HG03097 (cell line): ENCODE results near the gene DIO1.

Experiments used
- ATAC-seq: cut with Tn5 transposase; IDR thresholded peaks from one replicate; pipeline ENCODE4 v1.9.1; 2021; ENCODE audit not compliant: unreplicated experiment, low FRiP score

The DIO1 gene

DNA sequence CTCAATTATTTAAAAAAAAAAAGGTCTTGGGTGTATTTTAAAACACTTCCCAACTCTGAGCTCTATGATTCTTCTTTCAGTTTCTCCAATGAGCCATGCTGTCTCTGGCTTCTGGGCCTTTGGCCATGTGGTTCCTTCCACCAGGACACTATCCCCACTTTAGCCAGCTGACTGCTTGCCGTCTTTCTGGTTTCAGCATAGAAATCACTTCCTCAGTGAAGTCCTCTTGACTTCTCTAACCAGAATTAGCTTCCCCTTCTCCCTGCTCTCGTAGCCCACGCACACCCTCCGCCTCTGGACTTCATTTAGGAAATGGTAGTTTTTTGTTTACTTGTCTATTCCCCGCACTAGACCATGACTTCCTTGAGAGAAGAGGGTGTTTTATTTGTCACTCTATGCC, 1.1 kb upstream of the DIO1 start:
- no peak for ATAC-seq

DNA sequence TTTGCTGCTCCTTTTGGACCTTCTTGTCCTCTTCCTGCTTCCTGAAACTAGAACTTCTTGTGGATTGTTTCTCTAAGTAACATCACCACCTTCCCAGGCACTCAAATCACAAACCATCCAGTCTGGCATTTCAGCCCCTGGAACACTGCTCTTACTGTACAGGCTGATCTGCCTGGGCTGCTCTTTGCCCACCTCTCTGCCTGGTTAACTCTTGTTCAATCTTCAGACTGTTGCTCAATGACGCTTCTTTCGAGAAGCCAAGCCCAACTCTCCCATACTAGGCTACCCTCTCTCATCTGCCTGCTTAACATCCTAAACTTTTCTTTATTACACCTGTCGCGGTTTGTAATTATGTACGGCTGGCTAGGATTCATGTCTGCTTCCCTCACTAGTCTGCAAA, 657 bp downstream of the DIO1 start:
- no peak for ATAC-seq

DNA sequence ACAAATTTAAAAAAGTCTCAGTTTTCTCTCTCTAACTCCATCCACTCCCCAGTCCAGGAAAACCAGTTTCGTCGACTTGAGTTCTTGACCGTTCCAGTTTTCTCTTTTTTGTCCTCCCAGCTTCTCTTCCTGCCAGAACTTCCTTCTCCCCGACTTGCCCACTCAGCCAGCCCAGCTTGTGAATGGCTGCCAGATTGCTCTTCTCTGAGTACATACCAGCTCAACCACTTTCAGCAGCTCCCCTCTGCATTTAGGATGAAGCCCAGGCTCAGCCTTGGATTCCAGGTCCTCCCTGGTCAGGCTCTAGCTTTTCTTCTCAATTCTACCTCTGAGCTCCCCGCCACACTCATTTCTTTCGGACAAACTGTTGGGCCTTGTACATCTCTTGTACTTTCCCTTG, 1.4 kb downstream of the DIO1 start:
- ATAC-seq, result no peak

DNA sequence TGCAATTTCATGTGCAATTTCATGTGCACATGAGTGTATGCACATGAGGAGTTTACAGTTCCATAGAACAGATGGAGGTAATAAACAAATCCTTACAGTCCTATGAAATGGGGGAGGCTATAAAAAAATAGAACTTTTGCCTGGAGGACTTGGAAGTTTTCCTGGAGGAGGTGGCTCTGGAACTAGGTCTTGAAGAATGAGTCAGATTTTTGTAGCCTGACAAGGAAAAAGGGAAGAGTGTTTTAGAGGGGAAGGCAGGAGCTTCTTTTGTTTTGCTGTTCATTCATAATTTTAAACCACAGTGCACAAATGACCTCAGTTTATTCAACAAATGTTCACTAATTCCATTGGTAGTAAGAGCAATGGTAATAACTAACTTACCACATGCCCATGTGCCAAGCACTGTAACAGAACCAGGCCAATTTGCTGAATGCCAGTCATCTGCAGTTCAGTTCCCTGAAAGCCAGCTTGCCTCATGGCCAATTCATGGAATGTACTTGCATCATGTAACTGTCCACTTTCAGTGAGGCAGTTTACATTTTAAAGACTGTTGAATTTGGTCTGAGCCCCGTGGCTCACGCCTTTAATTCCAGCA, 2.7 kb downstream of the DIO1 start:
- ATAC-seq, result no peak

DNA sequence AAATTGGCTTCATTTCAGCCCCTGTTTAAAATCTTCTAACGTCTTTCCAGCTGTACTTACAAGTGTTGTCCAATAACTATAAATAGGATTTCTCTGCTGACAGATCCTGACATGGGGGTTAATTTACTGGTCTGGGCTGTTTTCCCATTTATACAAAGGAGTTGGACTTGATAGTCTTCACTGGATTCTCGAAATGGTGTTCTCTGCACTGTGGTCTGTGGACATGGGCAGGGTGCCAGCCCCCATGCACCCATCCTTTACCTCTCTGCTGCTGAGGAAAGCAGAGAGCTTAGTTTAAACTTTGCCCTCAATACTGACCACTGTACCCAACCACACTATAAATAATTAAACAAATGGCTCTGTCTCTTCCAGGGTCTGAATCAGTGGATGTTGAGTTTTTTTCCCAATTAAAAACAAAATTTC, 5.2 kb downstream of the DIO1 start:
- no peak for ATAC-seq

DNA sequence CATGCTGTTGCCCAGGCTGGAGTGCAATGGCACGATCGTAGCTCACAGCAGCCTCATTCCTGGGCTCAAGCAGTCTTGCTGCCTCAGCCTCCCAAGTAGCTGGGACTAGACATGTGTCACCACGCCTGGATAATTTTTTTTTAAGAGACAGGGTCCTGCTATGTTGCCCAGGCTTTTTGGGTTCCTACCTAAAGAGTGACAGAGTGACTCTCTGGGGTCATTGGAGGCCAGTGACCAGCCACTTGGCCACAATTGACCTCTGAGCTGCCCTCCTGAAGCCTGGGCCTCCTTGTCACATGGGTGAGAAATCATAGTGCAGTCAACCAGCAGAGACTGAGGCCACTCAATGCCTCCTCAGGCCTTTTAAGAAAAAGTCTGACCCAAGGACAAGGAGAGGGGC, 5.7 kb downstream of the DIO1 start:
- ATAC-seq, result no peak

DNA sequence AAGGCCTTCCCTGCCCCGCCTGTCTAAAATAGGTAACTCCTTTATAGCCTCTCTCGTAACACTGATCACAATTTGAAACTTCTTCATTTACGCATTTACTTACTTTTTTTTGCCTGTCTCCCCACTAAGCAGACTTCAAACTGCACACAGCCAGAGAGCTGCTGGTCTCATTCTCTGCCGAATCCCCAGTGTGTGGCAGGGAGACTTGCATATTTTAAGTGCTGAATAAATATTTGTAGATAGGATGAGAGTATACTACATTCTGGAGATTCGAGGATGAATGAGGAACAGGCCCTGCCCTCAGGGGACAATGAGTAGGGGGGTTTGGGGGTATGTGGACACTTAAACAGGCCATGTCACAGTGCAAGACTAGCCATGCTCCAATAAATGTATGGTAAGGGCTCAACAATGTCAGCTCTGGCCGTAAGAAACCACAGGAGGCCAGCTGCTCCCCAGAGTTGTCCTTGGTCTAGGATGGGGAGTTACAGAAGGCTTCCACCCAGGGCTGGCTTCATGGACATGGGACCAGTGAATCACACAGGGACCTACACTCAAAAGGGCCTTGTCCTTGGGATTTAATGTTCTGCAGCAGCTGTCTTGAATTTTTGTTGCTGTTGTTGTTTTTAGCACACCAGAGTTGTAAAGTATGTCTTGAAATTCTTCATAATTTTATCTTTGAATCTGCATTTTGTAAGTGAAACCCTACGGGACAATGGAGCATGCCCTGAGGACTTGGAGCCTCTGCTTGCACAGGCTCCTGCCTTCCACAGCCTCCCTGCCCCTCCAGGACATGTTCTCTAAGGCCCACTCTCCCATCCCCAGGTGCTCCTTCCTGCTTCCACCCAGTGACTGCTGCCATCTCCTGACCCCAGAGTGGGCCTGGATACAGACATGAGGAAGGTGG, 8.5 kb downstream of the DIO1 start:
- no peak for ATAC-seq

DNA sequence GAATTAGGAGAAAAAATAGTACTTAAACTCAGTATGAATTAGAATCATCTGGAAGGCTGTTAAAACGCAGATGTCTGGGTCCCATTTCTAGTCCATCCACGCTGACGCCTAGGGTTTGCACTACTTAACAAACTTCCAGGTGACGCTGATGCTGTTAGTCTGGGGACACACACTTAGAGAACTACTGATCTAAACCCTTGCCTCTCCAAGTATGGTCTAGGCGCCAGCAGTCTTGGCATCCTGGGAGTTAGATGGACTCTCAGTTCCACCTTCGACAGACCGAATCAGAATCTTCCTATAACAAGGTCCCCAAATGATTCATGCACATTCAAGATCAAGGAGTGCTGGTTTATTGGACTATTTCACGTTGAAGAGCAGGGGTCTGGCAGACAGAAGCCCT, 11.5 kb downstream of the DIO1 start:
- ATAC-seq, result no peak

DNA sequence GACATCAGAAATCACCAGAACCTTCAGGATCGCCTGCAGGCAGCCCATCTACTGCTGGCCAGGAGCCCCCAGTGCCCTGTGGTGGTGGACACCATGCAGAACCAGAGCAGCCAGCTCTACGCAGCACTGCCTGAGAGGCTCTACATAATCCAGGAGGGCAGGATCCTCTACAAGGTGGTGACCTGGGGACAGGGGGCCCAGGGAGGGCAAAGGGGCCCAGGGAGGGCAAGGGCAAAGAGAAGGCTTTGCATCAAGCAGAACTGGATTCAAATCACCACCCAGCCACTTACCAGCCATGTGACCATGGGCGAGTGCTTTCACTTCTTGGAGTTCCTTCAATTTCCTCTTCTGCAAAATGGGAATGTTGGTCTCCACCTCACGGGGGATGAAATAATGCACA, 12.1 kb downstream of the DIO1 start:
- no peak for ATAC-seq

DNA sequence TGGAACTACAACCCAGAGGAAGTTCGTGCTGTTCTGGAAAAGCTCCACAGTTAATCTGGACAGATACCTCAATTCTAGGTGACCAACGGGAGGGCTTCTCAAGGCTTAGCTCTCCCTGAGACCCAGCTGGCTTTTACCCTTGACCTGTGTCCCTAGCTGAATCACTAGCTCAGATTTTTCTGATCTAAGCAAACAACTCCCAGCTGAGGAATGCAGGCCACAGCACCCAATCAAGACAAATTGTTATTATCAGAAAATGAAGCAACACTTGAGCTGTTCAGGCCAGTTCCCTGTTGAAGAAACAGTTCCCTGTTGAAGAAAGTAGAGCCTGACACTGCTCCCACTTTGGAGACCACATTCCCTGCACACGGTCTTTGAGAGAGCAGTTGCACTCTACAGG, 16.0 kb downstream of the DIO1 start:
- no peak for ATAC-seq

DNA sequence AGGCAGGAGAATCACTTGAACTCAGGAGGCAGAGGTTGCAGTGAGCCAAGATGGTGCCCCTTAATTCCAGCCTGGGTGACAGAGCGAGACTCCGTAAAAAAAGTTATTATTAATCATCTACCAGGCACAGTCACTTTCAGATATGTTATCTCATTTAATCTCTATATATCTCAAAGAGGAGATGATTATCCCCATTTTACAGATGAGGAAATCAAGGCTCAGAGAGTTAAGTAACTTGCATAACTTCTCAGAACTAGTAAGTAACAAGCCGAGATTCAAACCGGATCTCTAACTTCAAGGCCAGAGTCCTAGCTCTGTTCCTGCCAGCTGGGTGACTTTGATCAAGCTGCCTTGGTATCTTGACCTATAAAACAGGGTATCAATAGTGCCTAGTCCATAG, 17.5 kb downstream of the DIO1 start:
- ATAC-seq, result no peak

DNA sequence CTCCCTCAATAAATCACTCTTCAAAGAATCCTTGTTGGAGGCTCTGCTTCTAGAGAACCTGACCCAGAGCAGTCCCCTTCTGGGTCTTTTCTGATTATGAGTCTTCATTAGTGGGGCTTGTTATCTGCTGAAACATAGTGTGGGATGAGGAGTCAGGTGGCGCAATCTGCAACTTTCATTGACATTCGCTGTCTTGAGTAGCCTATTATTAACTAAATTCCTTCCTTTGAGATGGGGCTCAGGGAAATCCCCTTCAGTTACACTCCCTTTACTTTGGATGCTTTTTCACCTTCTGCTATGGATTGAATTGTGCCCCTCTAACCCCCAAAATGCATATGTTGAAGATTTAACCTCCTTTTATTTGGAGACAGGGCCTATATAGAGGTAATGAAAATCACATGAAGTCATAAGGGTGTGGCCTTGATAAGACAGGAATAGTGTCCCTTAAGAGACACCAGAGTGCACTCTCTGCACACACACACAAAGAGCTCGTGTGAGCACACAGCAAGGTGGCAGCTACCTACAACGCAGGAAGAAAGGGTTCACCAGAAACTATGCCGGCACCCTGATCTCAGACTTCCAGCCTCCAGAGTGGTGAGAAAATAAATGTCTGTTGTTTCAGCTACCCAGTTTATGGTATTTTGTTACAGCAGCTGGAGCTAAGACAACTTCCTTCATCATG, 19.5 kb downstream of the DIO1 start:
- ATAC-seq, result no peak

DNA sequence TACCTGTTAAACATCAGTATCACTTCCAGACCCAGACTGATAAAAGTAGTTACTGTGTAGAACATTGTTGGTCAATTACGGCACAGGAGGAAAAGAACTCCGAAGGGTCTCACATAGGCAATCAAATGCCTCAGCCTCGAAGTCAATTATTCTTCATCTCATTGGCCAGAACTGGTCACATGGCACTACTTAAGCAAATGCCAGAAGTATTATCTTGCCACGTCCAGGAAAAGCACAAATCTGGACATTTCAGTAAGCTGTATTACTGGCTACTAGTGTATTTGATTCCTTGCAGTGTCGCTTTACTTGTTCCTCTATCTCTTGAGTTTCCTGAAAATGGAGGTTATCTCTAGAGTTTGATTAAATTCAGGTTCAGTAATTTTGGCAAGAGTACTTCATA, 24.4 kb downstream of the DIO1 start:
- ATAC-seq, result no peak

DNA sequence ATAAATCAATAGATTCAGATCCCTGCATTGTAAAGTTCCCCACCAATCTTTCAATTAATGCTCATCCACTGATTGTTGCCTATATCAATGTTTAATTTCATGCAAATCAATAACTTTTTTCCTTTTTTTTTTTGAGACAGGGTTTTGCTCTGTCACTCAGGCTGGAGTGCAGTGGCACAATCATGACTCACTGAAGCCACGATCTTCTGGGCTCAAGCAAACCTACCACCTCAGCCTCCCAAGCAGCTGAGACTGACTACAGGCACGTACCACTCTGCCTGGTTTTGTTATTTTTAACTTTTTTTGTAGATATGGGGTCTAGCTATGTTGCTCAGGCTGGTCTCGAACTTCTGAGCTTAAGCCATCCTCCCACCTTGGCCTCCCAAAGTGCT, 25.7 kb downstream of the DIO1 start:
- ATAC-seq, result no peak

DNA sequence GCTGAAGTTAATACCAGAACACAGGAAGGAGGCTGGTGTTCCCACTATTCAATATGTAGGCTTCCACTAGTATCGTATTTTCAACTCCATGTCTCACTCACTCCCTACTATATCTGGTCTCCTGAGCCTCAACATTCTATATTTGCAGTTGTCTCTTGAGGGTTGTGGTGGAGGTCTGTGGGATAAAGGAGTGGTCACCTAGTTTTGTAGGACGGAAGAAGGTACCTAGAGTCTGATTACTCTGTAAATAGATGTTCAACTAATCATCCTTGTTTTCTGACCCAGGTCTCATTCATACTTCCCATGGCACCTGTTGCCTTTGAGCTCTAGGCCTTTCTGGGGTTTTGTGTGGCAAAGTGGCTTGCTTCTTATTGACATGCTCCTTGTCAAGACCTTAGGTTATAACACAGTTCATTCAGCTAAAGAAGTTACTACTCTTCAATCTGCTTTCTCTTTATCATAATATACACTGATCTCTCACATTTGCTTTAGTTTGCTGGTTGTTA, 33.4 kb downstream of the DIO1 start:
- no peak for ATAC-seq

DNA sequence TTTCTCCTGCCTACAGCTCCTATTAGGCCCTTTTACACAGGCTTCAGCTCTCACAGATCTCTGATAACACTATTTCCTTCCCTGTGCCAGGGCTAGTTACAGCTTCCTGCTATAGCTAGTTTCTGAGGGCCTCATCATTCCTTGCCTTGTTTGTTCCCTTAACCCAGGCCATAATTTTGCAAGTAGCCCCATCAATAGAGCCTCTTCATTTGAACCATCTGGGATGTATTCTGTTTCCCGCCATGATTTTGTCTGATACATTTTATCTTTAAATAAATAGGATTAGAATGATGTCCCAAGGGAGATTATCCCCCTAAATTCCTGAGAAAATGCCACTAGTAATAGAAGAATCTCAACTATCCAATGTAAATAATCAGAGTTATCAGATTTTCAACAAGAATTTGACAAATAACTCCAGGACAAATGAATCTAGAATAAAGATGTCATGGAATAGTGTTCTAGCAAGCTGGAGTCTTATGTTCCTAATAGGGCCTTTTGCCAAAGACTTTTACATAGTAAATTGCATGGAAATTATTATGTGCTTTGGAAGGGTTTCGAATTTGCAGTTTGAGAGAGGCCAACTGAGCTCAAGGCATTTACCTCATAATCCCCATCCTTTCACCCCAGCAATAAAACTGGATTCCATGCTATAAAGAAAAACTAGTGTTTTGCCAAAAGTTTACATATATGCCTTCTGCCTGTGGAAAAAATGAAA, 35.4 kb downstream of the DIO1 start:
- ATAC-seq, result no peak

DNA sequence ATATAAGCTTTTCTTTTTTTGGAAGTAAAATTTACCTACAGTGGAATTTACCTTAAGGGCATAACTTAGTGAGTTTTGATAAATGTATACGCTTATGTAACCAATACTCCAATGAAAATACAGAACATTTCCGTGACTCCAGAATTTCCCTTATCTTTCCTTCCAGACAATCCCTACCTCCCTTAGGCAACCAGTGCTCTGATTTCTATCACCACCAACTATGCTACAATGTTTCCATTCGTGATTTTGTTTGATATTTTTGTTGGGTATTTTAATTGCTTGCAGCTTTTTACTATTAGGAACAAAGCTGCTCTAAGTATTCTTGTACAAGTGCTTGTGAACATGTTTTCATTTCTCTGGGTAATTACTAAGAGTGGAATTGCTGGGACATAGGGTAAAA, 36.9 kb downstream of the DIO1 start:
- no peak for ATAC-seq

DNA sequence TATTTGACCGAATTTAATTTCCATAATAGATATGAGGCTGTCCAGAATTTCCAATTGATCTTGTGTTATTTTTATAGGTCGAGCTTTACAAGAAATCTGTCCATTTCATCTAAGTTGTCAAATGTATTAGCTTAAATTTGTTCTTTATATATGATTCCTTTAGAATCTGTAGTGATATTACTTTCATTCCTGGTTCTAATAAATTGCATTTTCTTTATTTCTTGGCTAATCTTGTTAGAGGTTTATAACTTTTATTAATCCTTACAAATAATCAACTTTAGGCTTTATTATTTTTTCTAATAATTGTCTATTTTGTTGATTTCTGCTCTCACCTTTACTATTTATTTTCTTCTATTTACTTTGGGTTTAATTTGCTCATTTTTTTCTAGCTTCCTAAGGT, 37.5 kb downstream of the DIO1 start:
- no peak for ATAC-seq

DNA sequence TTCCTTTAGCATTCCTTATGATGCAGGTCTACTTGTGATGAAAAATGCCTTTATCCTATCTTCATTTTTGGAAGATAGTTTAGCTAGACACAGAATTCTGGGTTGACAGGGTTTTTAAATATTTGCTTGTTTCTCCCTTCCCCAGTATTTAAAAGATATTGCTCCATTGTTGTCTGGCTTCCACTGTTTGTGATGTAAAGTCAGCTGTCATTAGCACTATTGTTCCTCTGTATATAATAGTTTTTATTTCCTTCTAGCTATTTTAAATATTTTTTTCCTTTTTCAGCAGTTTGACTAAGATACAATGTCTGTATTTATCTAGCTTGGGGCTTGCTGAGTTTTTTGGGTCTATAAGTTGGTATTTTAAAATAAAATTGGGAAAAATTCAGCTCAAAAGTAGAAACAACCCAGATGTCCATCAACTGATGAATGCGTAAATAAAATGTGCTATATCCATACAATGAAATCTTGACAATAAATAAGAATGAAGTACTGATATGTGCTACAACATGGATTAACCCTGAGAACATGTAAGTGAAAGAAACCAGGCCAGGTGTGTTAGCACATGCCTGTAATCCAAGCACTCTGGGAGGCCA, 40.3 kb downstream of the DIO1 start:
- ATAC-seq, result no peak

DNA sequence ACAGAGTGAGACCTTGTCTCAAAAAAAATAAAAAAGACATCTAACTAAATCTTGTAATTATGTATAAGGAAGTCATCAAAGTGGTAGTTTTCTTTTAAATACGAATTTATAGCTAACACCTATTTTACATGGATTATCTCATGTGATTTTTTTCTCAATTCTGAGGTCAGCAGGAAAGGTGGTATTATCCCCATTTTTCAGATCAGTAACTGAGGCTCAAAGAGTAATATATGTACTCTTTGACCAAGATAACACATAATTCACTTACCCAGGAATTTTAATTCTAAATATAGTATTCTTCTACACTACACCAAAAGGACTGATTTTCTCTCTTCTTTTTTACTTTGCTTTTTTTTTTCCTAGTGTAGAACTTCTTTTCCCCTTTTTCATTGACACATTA, 42.4 kb downstream of the DIO1 start:
- ATAC-seq, result no peak
